DOHH2 (cell line): ENCODE data around the gene BARX2.

Source experiments
- H3F3A ChIP-seq: fragments of 200-600 bp; sonication (generic), shearing (Covaris generic); 2 replicates; pipeline ENCODE4 v1.6.0; 2016; ENCODE audit warnings: antibody characterized with exemption, mild to moderate bottlenecking; ENCODE audit not compliant: control insufficient read depth, insufficient read depth
- H3K27ac ChIP-seq: fragments of 200-600 bp; sonication (generic); 2 replicates; pipeline ENCODE4 v1.5.1; 2014; ENCODE audit warnings: low read depth, mild to moderate bottlenecking, low read length, moderate library complexity
- H3K27me3 ChIP-seq: fragments of 200-600 bp; sonication (generic); 2 replicates; pipeline ENCODE4 v1.6.1; 2014; ENCODE audit warnings: mild to moderate bottlenecking, low read length, mixed read lengths; ENCODE audit not compliant: control insufficient read depth
- H3K36me3 ChIP-seq: fragments of 200-600 bp; sonication (generic); 2 replicates; pipeline ENCODE4 v1.6.1; 2014; ENCODE audit warnings: mild to moderate bottlenecking, low read length, moderate library complexity, mixed read lengths; ENCODE audit not compliant: control insufficient read depth
- H3K4me1 ChIP-seq: fragments of 200-600 bp; sonication (generic); 2 replicates; pipeline ENCODE4 v1.6.1; 2014; ENCODE audit warnings: mild to moderate bottlenecking, low read length, mixed read lengths; ENCODE audit not compliant: control insufficient read depth
- H3K4me2 ChIP-seq: fragments of 200-600 bp; sonication (generic); 2 replicates; pipeline ENCODE4 v1.6.0; 2014; ENCODE audit warnings: mild to moderate bottlenecking, low read length, moderate library complexity
- H3K4me3 ChIP-seq: fragments of 200-600 bp; sonication (generic); 2 replicates; pipeline ENCODE4 v1.5.1; 2014; ENCODE audit warnings: mild to moderate bottlenecking, low read length, mixed read lengths
- H3K79me2 ChIP-seq: fragments of 200-600 bp; sonication (generic); 2 replicates; pipeline ENCODE4 v1.6.1; 2014; ENCODE audit warnings: mild to moderate bottlenecking, low read length, mixed read lengths; ENCODE audit not compliant: control insufficient read depth
- H3K9me2 ChIP-seq: fragments of 200-600 bp; sonication (generic); replicated peaks from 2 replicates; pipeline ENCODE4 v1.6.1; 2014; ENCODE audit warnings: mild to moderate bottlenecking, low read length, mixed read lengths; ENCODE audit not compliant: control insufficient read depth
- H3K9me3 ChIP-seq: fragments of 200-600 bp; sonication (generic); 2 replicates; pipeline ENCODE4 v1.6.1; 2014; ENCODE audit warnings: antibody characterized with exemption, low read length, mixed read lengths; ENCODE audit not compliant: control insufficient read depth, insufficient read depth
- H4K20me1 ChIP-seq: fragments of 200-600 bp; sonication (generic); 2 replicates; pipeline ENCODE4 v1.6.0; 2014; ENCODE audit warnings: low read depth, mild to moderate bottlenecking, antibody characterized with exemption, low read length, moderate library complexity; ENCODE audit not compliant: control insufficient read depth, insufficient read depth
- EZH2phosphoT487 ChIP-seq: fragments of 200-600 bp; sonication (generic); IDR thresholded peaks from 2 replicates; pipeline ENCODE4 v1.6.1; 2017; ENCODE audit warnings: borderline replicate concordance, mild to moderate bottlenecking, antibody characterized with exemption, low read length, moderate library complexity, mixed read lengths
- TF ChIP-seq, protein P1 (sequence below): fragments of 200-600 bp; sonication (generic); IDR thresholded peaks from one replicate; pipeline ENCODE4 v1.5.1; 2014; ENCODE audit warnings: antibody characterized with exemption, mild to moderate bottlenecking, low read depth, low read length; ENCODE audit not compliant: poor library complexity, severe bottlenecking

BARX2 gene

DNA sequence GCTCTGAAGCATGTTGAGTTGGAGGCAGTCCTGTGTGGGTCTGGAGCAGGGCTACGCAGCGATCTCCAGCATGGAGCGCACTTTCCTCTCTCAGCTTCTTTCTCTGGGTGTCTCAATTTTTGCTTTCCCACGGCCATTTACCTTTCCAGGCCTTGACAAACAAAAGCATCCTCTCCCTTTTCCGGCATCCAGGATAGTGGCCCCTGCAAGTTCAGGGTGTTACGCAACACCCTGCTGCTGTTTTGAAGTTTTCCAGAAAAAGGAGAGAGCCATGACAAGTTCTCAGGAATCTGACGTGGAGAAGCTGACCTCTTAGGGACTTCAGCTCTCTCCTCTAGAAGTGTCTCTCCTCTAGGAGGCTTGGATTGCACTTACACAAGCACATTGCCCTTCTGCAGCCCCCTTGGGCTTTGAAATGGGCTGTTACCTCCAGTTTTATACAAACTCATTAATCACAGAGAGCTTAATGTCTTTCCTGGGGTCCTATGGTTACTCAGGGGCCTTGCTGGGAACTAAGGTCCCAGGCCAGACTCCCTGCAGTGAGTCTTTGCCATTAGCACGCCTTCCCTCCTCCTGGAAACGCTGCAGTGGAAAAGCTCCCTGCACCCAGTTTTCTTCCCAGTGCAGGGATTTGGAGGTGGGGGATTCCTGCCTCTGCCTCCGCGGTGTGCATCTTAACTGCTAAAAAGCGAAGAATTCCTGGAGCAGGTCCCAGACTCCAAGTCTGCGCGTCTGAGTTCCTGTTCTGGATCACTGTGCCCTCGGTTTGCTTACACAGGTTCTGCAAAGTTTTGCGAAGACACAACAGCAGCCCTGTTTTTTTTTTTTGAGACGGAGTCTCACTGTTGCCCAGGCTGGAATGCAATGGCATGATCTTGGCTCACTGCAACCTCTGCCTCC is 80.4 kb downstream of the BARX2 start:
- H3K36me3 ChIP-seq: no peaks in the 10 kb centered on the region
- no peak overlapping the region for H3K4me3 ChIP-seq
- no peak for TF ChIP-seq EZH2phosphoT487
- TF ChIP-seq, protein P1, sequence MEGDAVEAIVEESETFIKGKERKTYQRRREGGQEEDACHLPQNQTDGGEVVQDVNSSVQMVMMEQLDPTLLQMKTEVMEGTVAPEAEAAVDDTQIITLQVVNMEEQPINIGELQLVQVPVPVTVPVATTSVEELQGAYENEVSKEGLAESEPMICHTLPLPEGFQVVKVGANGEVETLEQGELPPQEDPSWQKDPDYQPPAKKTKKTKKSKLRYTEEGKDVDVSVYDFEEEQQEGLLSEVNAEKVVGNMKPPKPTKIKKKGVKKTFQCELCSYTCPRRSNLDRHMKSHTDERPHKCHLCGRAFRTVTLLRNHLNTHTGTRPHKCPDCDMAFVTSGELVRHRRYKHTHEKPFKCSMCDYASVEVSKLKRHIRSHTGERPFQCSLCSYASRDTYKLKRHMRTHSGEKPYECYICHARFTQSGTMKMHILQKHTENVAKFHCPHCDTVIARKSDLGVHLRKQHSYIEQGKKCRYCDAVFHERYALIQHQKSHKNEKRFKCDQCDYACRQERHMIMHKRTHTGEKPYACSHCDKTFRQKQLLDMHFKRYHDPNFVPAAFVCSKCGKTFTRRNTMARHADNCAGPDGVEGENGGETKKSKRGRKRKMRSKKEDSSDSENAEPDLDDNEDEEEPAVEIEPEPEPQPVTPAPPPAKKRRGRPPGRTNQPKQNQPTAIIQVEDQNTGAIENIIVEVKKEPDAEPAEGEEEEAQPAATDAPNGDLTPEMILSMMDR: no peak
- no peaks in the 10 kb centered on the region for H3F3A ChIP-seq
- no peak overlapping the region for H3K4me2 ChIP-seq
- no peaks in the 10 kb centered on the region for H3K4me1 ChIP-seq
- no peaks in the 10 kb centered on the region for H4K20me1 ChIP-seq
- no peak overlapping the region for H3K27ac ChIP-seq
- no peaks in the 10 kb centered on the region for H3K9me3 ChIP-seq
- H3K9me2 ChIP-seq: no peaks in the 10 kb centered on the region
- H3K79me2 ChIP-seq: no peaks in the 10 kb centered on the region
- no peaks in the 10 kb centered on the region for H3K27me3 ChIP-seq

DNA sequence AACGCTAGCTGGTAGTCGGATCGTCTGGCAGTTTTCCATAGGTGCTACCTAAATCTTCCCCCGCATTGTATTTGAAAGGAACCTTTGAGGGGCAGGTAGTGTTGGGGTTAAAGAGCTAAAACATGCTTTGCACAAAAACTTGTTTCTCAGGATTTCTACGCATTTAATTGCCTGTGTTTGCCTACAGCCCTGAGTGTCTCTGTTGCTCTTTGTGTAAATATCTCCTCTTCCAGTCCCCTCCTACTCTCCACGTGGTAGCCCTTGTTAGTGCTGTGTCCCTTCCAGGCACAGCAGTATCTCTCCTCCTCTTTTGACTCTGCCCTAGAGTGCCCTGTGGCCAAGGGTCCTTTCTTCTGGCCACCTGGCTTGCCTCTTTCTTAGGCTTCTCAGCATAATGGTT is 81.7 kb downstream of the BARX2 start:
- no peaks in the 10 kb centered on the region for H3K9me2 ChIP-seq
- no peaks in the 10 kb centered on the region for H3K4me1 ChIP-seq
- no peaks in the 10 kb centered on the region for H3F3A ChIP-seq
- no peaks in the 10 kb centered on the region for H3K27me3 ChIP-seq
- H3K9me3 ChIP-seq: no peaks in the 10 kb centered on the region
- H3K4me2 ChIP-seq: no peak overlapping the region
- H3K79me2 ChIP-seq: no peaks in the 10 kb centered on the region
- no peaks in the 10 kb centered on the region for H4K20me1 ChIP-seq
- no peak overlapping the region for H3K4me3 ChIP-seq
- H3K27ac ChIP-seq: no peak overlapping the region
- no peaks in the 10 kb centered on the region for H3K36me3 ChIP-seq
- no peak for TF ChIP-seq EZH2phosphoT487
- TF ChIP-seq, protein P1: no peak

DNA sequence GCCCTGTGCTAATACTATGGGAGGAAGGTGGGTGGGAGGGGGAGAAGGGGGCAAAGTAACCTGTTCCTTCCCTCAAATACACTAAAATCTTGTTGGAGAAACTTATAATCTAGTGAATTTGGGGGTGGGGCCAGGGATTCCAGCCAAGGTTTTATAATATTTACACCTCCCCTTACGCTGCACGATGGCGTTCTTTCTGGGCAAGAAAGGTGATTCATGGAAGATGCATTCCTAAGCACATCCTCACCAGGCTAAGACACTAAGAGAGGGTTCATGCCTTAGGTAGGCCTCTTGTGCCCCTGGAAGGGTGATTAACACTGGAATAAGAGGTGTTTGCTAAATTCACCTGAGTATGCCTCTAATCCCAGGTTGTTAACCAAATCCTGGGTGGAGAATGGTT is 82.6 kb downstream of the BARX2 start:
- Histone ChIP-seq H4K20me1 (no peaks in the 10 kb centered on the region), H3K4me3 (no peak overlapping the region), H3K36me3 (no peaks in the 10 kb centered on the region), H3K79me2 (no peaks in the 10 kb centered on the region), H3K4me2 (no peak overlapping the region), H3F3A (no peaks in the 10 kb centered on the region), H3K4me1 (no peaks in the 10 kb centered on the region), H3K27me3 (no peaks in the 10 kb centered on the region), H3K27ac (no peak overlapping the region), H3K9me3 (no peaks in the 10 kb centered on the region), H3K9me2 (no peaks in the 10 kb centered on the region)
- TF ChIP-seq, protein P1: no peak
- TF ChIP-seq EZH2phosphoT487: no peak
